HG03342 (cell line): ENCODE data around the gene DDX19B.
"Not testable (repeated sequence)": the region's sequence is repeated elsewhere in the genome, so short reads cannot be mapped to it uniquely, and the experiment has no call there.

ENCODE experiments used
- ATAC-seq: cut with Tn5 transposase; IDR thresholded peaks from one replicate; pipeline ENCODE4 v1.9.1; 2021; ENCODE audit warnings: mild to moderate bottlenecking, moderate library complexity; ENCODE audit not compliant: unreplicated experiment

DDX19B gene

GRCh38 chr16:70298988-70299938 lies at the start of gene DDX19B:
Gene DDX19B (plus strand): TSS chr16:70299186. CDS start chr16:70299298, 112 bp downstream.
- peak; percentile 80 for ATAC-seq

GRCh38 chr16:70249697-70250096 lies 49.3 kb upstream of the DDX19B start:
- ATAC-seq = not testable (repeated sequence)

- peak; percentile 36 for ATAC-seq
Measured at GRCh38 chr16:70250748-70251628, 48.0 kb upstream of the DDX19B start.

GRCh38 chr16:70251629-70252354 lies 47.2 kb upstream of the DDX19B start, which contains the start of gene EXOSC6:
Gene EXOSC6 (minus strand): TSS chr16:70251940. CDS start chr16:70251900, 40 bp downstream.
- ATAC-seq = peak; percentile 82

- ATAC-seq = no peak
Measured at GRCh38 chr16:70252355-70252988, 46.5 kb upstream of the DDX19B start.

- no peak for ATAC-seq
Measured at GRCh38 chr16:70253291-70254106, 45.5 kb upstream of the DDX19B start.

- ATAC-seq = no peak
Measured at GRCh38 chr16:70254180-70254964, 44.6 kb upstream of the DDX19B start.

- ATAC-seq = no peak
Measured at GRCh38 chr16:70254965-70255286, 44.1 kb upstream of the DDX19B start.

GRCh38 chr16:70255574-70255973 lies 43.4 kb upstream of the DDX19B start:
- ATAC-seq = no peak

- ATAC-seq = no peak
Measured at GRCh38 chr16:70257391-70257790, 41.6 kb upstream of the DDX19B start.

- ATAC-seq = no peak
Measured at GRCh38 chr16:70258065-70258464, 40.9 kb upstream of the DDX19B start.

- ATAC-seq = no peak
Measured at GRCh38 chr16:70258946-70259345, 40.0 kb upstream of the DDX19B start.

GRCh38 chr16:70259903-70260302 lies 39.1 kb upstream of the DDX19B start:
- not testable (repeated sequence) for ATAC-seq

- no peak for ATAC-seq
Measured at GRCh38 chr16:70267516-70267915, 31.5 kb upstream of the DDX19B start.

- ATAC-seq = not testable (repeated sequence)
Measured at GRCh38 chr16:70267922-70268321, 31.1 kb upstream of the DDX19B start.

GRCh38 chr16:70269471-70269870 lies 29.5 kb upstream of the DDX19B start:
- ATAC-seq = no peak

GRCh38 chr16:70270176-70270575 lies 28.8 kb upstream of the DDX19B start:
- ATAC-seq = no peak

GRCh38 chr16:70271696-70272095 lies 27.3 kb upstream of the DDX19B start:
- no peak for ATAC-seq

- ATAC-seq = no peak
Measured at GRCh38 chr16:70276392-70276791, 22.6 kb upstream of the DDX19B start.
